Measurements from ENCODE around the gene CYP8B1.

CYP8B1 gene

GRCh38 chr3:42868841-42869240 is 6.8 kb downstream of the CYP8B1 start:
- TF ChIP-seq CTCF (IDR thresholded peaks at IDR 0.05; ENCODE audit: borderline replicate concordance, insufficient read depth, low read depth, low read length): no peak

GRCh38 chr3:42867138-42867537 is 8.5 kb downstream of the CYP8B1 start:
- TF ChIP-seq CTCF (IDR thresholded peaks at IDR 0.05; ENCODE audit: borderline replicate concordance, insufficient read depth, low read depth, low read length): no peak

More at GRCh38 chr3:42868841-42869240, 6.8 kb downstream of the CYP8B1 start:
- H3K4me3 ChIP-seq (ENCODE audit: low read depth, low read length): no peak overlapping the region

GRCh38 chr3:42865256-42865655 is 10.4 kb downstream of the CYP8B1 start:
- H3K4me3 ChIP-seq (ENCODE audit: low read depth, low read length): no peak overlapping the region
- TF ChIP-seq CTCF (IDR thresholded peaks at IDR 0.05; ENCODE audit: borderline replicate concordance, insufficient read depth, low read depth, low read length): no peak

More at GRCh38 chr3:42867138-42867537, 8.5 kb downstream of the CYP8B1 start:
- no peak overlapping the region for H3K4me3 ChIP-seq (ENCODE audit: low read depth, low read length)

GRCh38 chr3:42864321-42864950 is 11.2 kb downstream of the CYP8B1 start:
- TF ChIP-seq CTCF (IDR thresholded peaks at IDR 0.05; ENCODE audit: borderline replicate concordance, insufficient read depth, low read depth, low read length): no peak
- no peak overlapping the region for H3K4me3 ChIP-seq (ENCODE audit: low read depth, low read length)

- no peak for TF ChIP-seq CTCF (IDR thresholded peaks at IDR 0.05; ENCODE audit: borderline replicate concordance, insufficient read depth, low read depth, low read length)
- no peak overlapping the region for H3K4me3 ChIP-seq (ENCODE audit: low read depth, low read length)
Measured at GRCh38 chr3:42856544-42856943, 19.1 kb downstream of the CYP8B1 start.

- TF ChIP-seq CTCF (IDR thresholded peaks at IDR 0.05; ENCODE audit: borderline replicate concordance, insufficient read depth, low read depth, low read length): no peak
- H3K4me3 ChIP-seq (ENCODE audit: low read depth, low read length): no peak overlapping the region
Measured at GRCh38 chr3:42855547-42856380, 19.9 kb downstream of the CYP8B1 start.

- no peak for TF ChIP-seq CTCF (IDR thresholded peaks at IDR 0.05; ENCODE audit: borderline replicate concordance, insufficient read depth, low read depth, low read length)
Measured at GRCh38 chr3:42855219-42855546, 20.5 kb downstream of the CYP8B1 start.

More at GRCh38 chr3:42855219-42855546, 20.5 kb downstream of the CYP8B1 start:
- no peak overlapping the region for H3K4me3 ChIP-seq (ENCODE audit: low read depth, low read length)
